Endothelial cell of umbilical vein (primary cell): ENCODE results near the gene NEMP2.

ENCODE experiments used
- EZH2 ChIP-seq: IDR thresholded peaks from 2 replicates; pipeline ENCODE4 v1.6.1; 2012; ENCODE audit warnings: borderline replicate concordance, low read depth, mild to moderate bottlenecking, moderate library complexity, low read length, inconsistent platforms; ENCODE audit not compliant: severe bottlenecking
- FOS ChIP-seq: IDR thresholded peaks from 2 replicates; pipeline ENCODE4 v1.6.1; 2011; ENCODE audit warnings: mild to moderate bottlenecking, low read length, moderate library complexity, borderline replicate concordance; ENCODE audit not compliant: insufficient read depth
- GATA2 ChIP-seq: IDR thresholded peaks from 2 replicates; pipeline ENCODE4 v1.7.0; 2011; ENCODE audit warnings: low read depth, mild to moderate bottlenecking, moderate library complexity, mixed read lengths, low read length; ENCODE audit not compliant: insufficient read length, insufficient read depth
- MYC ChIP-seq: IDR thresholded peaks from one replicate; pipeline ENCODE4 v1.6.1; 2011; ENCODE audit warnings: mild to moderate bottlenecking, low read depth, low read length
- POLR2A ChIP-seq: IDR thresholded peaks from 2 replicates; pipeline ENCODE4 v1.6.1; 2012; ENCODE audit warnings: low read depth, mild to moderate bottlenecking, control low read depth, low read length
- POLR2AphosphoS5 ChIP-seq: IDR thresholded peaks from 2 replicates; pipeline ENCODE4 v1.6.1; 2012; ENCODE audit warnings: low read depth, mild to moderate bottlenecking, control low read depth, low read length, moderate library complexity; ENCODE audit not compliant: insufficient read depth
- TF ChIP-seq, protein P1 (sequence below), 2 donors: IDR thresholded peaks; 1 replicate in 1 of 2; 2 replicates in 1 of 2; pipeline ENCODE4 v1.5.1; 2011; ENCODE audit warnings: low read length in 2 of 2, mild to moderate bottlenecking in 2 of 2, moderate library complexity in 2 of 2, control low read depth in 1 of 2, inconsistent platforms in 1 of 2, low read depth in 1 of 2; ENCODE audit not compliant: insufficient read depth in 1 of 2; ENCODE audit errors: extremely low read depth in 1 of 2

DNA sequence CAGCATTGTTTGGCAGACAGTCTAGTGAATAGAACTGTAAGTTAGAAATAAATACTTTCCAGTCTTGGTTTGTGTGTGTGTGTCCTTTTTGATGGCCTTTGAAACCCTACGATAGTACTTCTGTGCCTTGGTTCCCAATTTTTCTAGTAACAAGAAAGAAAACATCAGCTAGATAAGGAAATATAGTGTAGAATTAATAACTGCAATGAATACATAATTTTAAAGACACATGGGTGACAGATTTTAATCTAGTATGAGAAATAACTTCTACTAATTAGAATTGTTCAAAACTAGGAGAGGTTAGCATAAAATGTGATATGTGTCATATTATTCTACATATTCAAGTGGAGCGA lies 44.5 kb upstream of the NEMP2 start:
- TF ChIP-seq, protein P1, sequence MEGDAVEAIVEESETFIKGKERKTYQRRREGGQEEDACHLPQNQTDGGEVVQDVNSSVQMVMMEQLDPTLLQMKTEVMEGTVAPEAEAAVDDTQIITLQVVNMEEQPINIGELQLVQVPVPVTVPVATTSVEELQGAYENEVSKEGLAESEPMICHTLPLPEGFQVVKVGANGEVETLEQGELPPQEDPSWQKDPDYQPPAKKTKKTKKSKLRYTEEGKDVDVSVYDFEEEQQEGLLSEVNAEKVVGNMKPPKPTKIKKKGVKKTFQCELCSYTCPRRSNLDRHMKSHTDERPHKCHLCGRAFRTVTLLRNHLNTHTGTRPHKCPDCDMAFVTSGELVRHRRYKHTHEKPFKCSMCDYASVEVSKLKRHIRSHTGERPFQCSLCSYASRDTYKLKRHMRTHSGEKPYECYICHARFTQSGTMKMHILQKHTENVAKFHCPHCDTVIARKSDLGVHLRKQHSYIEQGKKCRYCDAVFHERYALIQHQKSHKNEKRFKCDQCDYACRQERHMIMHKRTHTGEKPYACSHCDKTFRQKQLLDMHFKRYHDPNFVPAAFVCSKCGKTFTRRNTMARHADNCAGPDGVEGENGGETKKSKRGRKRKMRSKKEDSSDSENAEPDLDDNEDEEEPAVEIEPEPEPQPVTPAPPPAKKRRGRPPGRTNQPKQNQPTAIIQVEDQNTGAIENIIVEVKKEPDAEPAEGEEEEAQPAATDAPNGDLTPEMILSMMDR (IDR thresholded peaks at IDR 0.05; ENCODE audit: extremely low read depth in 1 of 2, insufficient read depth in 1 of 2, low read depth in 1 of 2, low read length in 2 of 2) = no peak
- TF ChIP-seq EZH2 = no peak
- TF ChIP-seq POLR2AphosphoS5 = no peak
- TF ChIP-seq POLR2A = no peak
- TF ChIP-seq MYC = no peak
- TF ChIP-seq FOS = no peak
- no peak for TF ChIP-seq GATA2
